Measurements from ENCODE around the gene PTPRK. TPM values are rescaled to one million over a fixed set of nuclear protein-coding genes. Genes with fewer than 3 reads are reported as not detected.

PTPRK gene
- total RNA-seq, 1 experiment from 2014 or later, result 53.8 TPM

- no peaks in the 10 kb centered on the region for H4K20me1 ChIP-seq (ENCODE audit: low read length)
- ATAC-seq (peak; percentile 81), DNase-seq (peak; percentile 44)
- H3K27ac ChIP-seq (ENCODE audit: low read length), result 0 out of 2 replicates have a peak overlapping the region, but pooled peaks have one; percentile 7
- no peak overlapping the region for H3K9ac ChIP-seq (ENCODE audit: low read length)
- H2AFZ ChIP-seq (ENCODE audit: low read length), result no peak overlapping the region
- no peaks in the 10 kb centered on the region for H3F3A ChIP-seq (ENCODE audit: low read length, unreplicated experiment)
- H3K36me3 ChIP-seq (ENCODE audit: low read depth, low read length), result no peaks in the 10 kb centered on the region
- H3K27me3 ChIP-seq (ENCODE audit: low read length), result no peaks in the 10 kb centered on the region
- TF ChIP-seq CTCF (conservative IDR thresholded peaks at IDR 0.05; ENCODE audit: low read depth, low read length) (no peak), EZH2phosphoT487 (IDR thresholded peaks at IDR 0.05; ENCODE audit: borderline replicate concordance, low read length) (no peak), EZH2 (IDR thresholded peaks at IDR 0.05; ENCODE audit: low read length, unreplicated experiment) (no peak)
- H3K4me3 ChIP-seq (ENCODE audit: low read length), result no peak overlapping the region
- ChIA-PET POLR2A (ENCODE audit: unreplicated experiment) (no interaction called here), CTCF (no interaction called here)
- H3K79me2 ChIP-seq (ENCODE audit: low read length), result no peaks in the 10 kb centered on the region
- no TSS peak for BruUV-seq (replicated peaks)
- no peaks in the 10 kb centered on the region for H3K9me3 ChIP-seq (ENCODE audit: low read length)
- H3K9me2 ChIP-seq (replicated peaks; ENCODE audit: low read length), result no peaks in the 10 kb centered on the region
- H3K4me2 ChIP-seq (ENCODE audit: low read length), result no peak overlapping the region
- H3K4me1 ChIP-seq (ENCODE audit: insufficient read depth, low read length), result 0 out of 2 replicates have a peak, but pooled peaks cover 3% of the 10 kb centered on the region
- intact Hi-C loops (cut with micrococcal nuclease), result no loop called here
Observed at GRCh38 chr6:128131566-128131965, 388.8 kb downstream of the PTPRK start.

GRCh38 chr6:128131036-128131435 lies 389.4 kb downstream of the PTPRK start:
- Histone ChIP-seq H3K27me3 (ENCODE audit: low read length) (no peaks in the 10 kb centered on the region), H3K36me3 (ENCODE audit: low read depth, low read length) (no peaks in the 10 kb centered on the region), H3K4me1 (ENCODE audit: insufficient read depth, low read length) (0 out of 2 replicates have a peak, but pooled peaks cover 3% of the 10 kb centered on the region), H3K79me2 (ENCODE audit: low read length) (no peaks in the 10 kb centered on the region), H4K20me1 (ENCODE audit: low read length) (no peaks in the 10 kb centered on the region), H3K27ac (ENCODE audit: low read length) (0 out of 2 replicates have a peak overlapping the region, but pooled peaks have one; percentile 7), H2AFZ (ENCODE audit: low read length) (no peak overlapping the region), H3K9me3 (ENCODE audit: low read length) (no peaks in the 10 kb centered on the region), H3K9ac (ENCODE audit: low read length) (no peak overlapping the region), H3K9me2 (replicated peaks; ENCODE audit: low read length) (no peaks in the 10 kb centered on the region), H3K4me3 (ENCODE audit: low read length) (no peak overlapping the region), H3F3A (ENCODE audit: low read length, unreplicated experiment) (no peaks in the 10 kb centered on the region), H3K4me2 (ENCODE audit: low read length) (no peak overlapping the region)
- TF ChIP-seq EZH2phosphoT487 (IDR thresholded peaks at IDR 0.05; ENCODE audit: borderline replicate concordance, low read length) (no peak), CTCF (conservative IDR thresholded peaks at IDR 0.05; ENCODE audit: low read depth, low read length) (no peak), EZH2 (IDR thresholded peaks at IDR 0.05; ENCODE audit: low read length, unreplicated experiment) (no peak)
- CTCF ChIA-PET, result no interaction called here
- BruUV-seq (replicated peaks), result no TSS peak
- ATAC-seq (no peak), DNase-seq (no peak)
- intact Hi-C loops (cut with micrococcal nuclease), result no loop called here
- POLR2A ChIA-PET (ENCODE audit: unreplicated experiment), result no interaction called here

- ATAC-seq (no peak), DNase-seq (no peak)
- no peaks in the 10 kb centered on the region for H3K27me3 ChIP-seq (ENCODE audit: low read length)
- BruUV-seq (replicated peaks), result no TSS peak
- POLR2A ChIA-PET (ENCODE audit: unreplicated experiment), result no interaction called here
- H3K79me2 ChIP-seq (ENCODE audit: low read length), result no peaks in the 10 kb centered on the region
- H3K27ac ChIP-seq (ENCODE audit: low read length), result no peak overlapping the region
- H3K9me2 ChIP-seq (replicated peaks; ENCODE audit: low read length), result no peaks in the 10 kb centered on the region
- no peak overlapping the region for H3K4me3 ChIP-seq (ENCODE audit: low read length)
- no peaks in the 10 kb centered on the region for H3K9me3 ChIP-seq (ENCODE audit: low read length)
- H3K4me1 ChIP-seq (ENCODE audit: insufficient read depth, low read length), result 0 out of 2 replicates have a peak, but pooled peaks cover 3% of the 10 kb centered on the region
- H3K9ac ChIP-seq (ENCODE audit: low read length), result no peak overlapping the region
- H3K36me3 ChIP-seq (ENCODE audit: low read depth, low read length), result no peaks in the 10 kb centered on the region
- H3F3A ChIP-seq (ENCODE audit: low read length, unreplicated experiment), result no peaks in the 10 kb centered on the region
- no peaks in the 10 kb centered on the region for H4K20me1 ChIP-seq (ENCODE audit: low read length)
- CTCF ChIA-PET, result no interaction called here
- intact Hi-C loops (cut with micrococcal nuclease), result no loop called here
- no peak for TF ChIP-seq EZH2 (IDR thresholded peaks at IDR 0.05; ENCODE audit: low read length, unreplicated experiment)
- no peak for TF ChIP-seq EZH2phosphoT487 (IDR thresholded peaks at IDR 0.05; ENCODE audit: borderline replicate concordance, low read length)
- no peak for TF ChIP-seq CTCF (conservative IDR thresholded peaks at IDR 0.05; ENCODE audit: low read depth, low read length)
- H2AFZ ChIP-seq (ENCODE audit: low read length), result no peak overlapping the region
- H3K4me2 ChIP-seq (ENCODE audit: low read length), result no peak overlapping the region
Observed at GRCh38 chr6:128129679-128130078, 390.7 kb downstream of the PTPRK start.

Measured in PC-3 (cell line).